Naive thymus-derived CD8-positive, alpha-beta T cell (primary cell): Measurements from ENCODE around the gene DHX58. TPM values are rescaled to one million over a fixed set of nuclear protein-coding genes. Genes with fewer than 3 reads are reported as not detected.

Experiments
- ATAC-seq, 2 donors: fragments of 150-1000 bp; cut with Tn5 transposase in 1 of 2; sonication (Bioruptor Pico), chemical (Tn5 transposase) in 1 of 2; 1 replicate in 1 of 2; 2 replicates in 1 of 2; pipeline ENCODE4 v1.10.0; 2021; ENCODE audit warnings: mild to moderate bottlenecking in 2 of 2, moderate library complexity in 2 of 2
- POLR2A ChIA-PET: fragments of 350-600 bp; sonication (Branson Sonifier 250); formaldehyde crosslinking; loops from one replicate; lab custom pipeline; 2021; ENCODE audit warnings: antibody characterized with exemption; lab: Charles Lee
- DNase-seq, 10 donors: peaks; one replicate each; pipeline versions ENCODE4 v3.0.0 to v3.0.0-alpha.2; 2020 to 2022
- H3K27ac Mint-ChIP-seq, 10 donors: one replicate each; pipeline ENCODE4 v1.8.0; 2020 to 2022; ENCODE audit warnings: mild to moderate bottlenecking in 10 of 10, mixed read lengths in 10 of 10, moderate library complexity in 4 of 10, inconsistent platforms in 1 of 10
- H3K27me3 Mint-ChIP-seq, 5 donors: one replicate each; pipeline ENCODE4 v1.8.0; 2021 to 2022; ENCODE audit warnings: mixed read lengths in 5 of 5
- H3K36me3 Mint-ChIP-seq, 3 donors: one replicate each; pipeline ENCODE4 v1.8.0; 2020 to 2022; ENCODE audit warnings: mixed read lengths in 3 of 3, mild to moderate bottlenecking in 2 of 3, inconsistent platforms in 1 of 3
- H3K4me1 Mint-ChIP-seq, 4 donors: one replicate each; pipeline ENCODE4 v1.8.0; 2021 to 2022; ENCODE audit warnings: mixed read lengths in 4 of 4
- H3K4me3 Mint-ChIP-seq, 10 donors: one replicate each; pipeline ENCODE4 v1.8.0; 2020 to 2022; ENCODE audit warnings: mild to moderate bottlenecking in 10 of 10, mixed read lengths in 10 of 10, moderate library complexity in 6 of 10, inconsistent platforms in 1 of 10
- H3K9me3 Mint-ChIP-seq, 9 donors: one replicate each; pipeline ENCODE4 v1.8.0; 2020 to 2022; ENCODE audit warnings: mixed read lengths in 9 of 9, mild to moderate bottlenecking in 3 of 9, inconsistent platforms in 1 of 9, moderate library complexity in 1 of 9
- polyA plus RNA-seq, 3 donors: library from polyadenylated mRNA; unstranded; fragments of 300-500 nt; fragmentation: Illumina TruSeq; gene quantifications; one replicate each; pipeline ENCODE4 v1.2.3, GENCODE V29; 2021
- total RNA-seq, 8 experiments: library from RNA in 2 of 8; stranded (reverse) in 2 of 8; gene quantifications; one replicate each; pipeline ENCODE4 v1.2.3 and lab custom pipeline; 2021 to 2026

The DHX58 gene
- total and polyA plus RNA-seq, 5 experiments from 2014 or later: 7.3 to 57.3 (median 21.7) TPM

DNA sequence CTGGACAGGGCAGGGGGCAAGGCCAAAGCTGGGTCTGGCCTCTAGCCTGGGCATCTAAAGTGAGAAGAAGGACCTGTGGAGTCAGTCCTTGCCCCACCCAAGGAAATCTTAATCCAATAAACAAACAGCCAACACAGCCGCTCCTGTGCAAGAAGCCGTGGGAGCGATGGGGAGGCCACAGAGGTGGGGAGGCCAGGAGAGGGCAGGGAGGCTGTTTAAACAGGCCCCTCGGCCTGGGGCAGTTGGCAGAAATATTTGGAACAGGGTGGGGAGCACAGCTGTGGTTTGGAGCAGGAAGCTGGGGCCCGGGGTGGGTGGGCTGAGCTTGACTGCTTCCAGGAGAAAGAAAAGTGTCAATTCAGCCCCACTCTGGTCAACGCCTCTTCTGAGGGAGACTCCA is 19.6 kb downstream of the DHX58 start:
- Mint-ChIP-seq H3K4me3 (no peak overlapping the region), H3K9me3 (no peaks in the 10 kb centered on the region), H3K27me3 (peaks cover 8 to 37% (median 14%) of the 10 kb centered on the region in 5 donors), H3K4me1 (peaks cover 5 to 6% (median 5%) of the 10 kb centered on the region in 4 donors), H3K27ac (no peak overlapping the region), H3K36me3 (no peaks in the 10 kb centered on the region)
- DNase-seq: no peak
- no peak for ATAC-seq
- POLR2A ChIA-PET: interaction anchor here (0.7 kb wide), 1 partner anchor 15 kb away, joined by 3 read pairs; no protein-coding TSS in a partner anchor

DNA sequence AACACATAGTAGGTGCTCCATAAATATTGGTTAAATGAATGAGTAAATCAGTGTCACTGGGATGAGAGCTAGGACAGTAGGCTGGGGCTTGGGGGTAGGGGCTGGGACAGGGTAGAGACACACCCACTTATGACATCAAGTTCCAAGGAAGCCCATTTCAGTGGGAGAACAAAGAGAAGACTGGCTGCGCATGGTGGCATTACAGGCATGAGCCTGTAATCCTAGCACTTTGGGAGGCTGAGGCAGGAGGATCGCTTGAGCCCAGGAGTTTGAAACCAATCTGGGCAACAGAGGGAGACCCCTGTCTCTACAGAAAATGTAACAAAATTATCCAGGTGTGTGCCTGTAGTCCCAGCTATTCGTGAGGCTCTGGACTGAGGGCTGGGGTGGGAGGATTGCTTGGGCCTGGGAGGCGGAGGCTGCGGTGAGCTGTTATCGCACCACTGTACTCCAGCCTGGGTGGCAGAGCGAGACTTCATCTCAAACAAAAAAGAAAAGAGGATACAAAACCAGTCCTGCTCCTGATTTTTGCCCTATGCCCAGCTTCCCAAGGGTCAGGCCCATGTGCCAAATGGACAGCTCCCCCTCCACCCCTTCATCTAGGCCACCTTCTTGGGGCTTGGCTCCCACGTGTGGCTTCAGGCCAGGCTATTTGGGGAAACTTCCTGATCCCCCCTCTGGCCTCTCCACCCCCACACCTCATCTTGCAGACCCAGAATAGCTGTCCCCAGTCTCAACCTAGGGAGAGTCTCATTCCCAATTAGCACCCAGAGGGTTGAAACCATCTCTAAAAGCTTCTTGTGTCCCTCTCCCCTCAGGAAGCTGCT is 21.3 kb downstream of the DHX58 start:
- POLR2A ChIA-PET: no interaction called here
- peaks cover 4 to 24% (median 10%) of the 10 kb centered on the region in 5 donors for H3K27me3 Mint-ChIP-seq

DNA sequence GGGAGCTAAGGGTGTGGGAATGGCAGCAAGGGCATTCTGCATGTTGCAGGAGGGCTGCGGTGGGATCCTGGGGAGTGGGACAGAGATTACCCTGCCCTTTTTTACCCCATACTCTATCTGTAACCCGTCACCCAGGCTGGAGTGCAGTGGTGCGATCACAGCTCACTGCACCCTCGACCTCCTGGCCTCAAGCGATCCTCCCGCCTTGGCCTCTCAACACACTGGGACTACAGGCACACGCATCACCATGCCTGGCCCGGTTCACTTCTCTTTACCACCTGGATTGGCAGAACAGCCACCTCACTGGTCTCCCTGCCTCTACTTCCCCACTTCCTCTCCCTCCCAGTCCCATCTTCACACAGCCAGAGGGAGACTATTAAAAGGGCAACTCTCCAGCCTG is 23.8 kb downstream of the DHX58 start:
- Mint-ChIP-seq H3K36me3 (no peaks in the 10 kb centered on the region), H3K27ac (no peak overlapping the region), H3K9me3 (no peaks in the 10 kb centered on the region), H3K27me3 (peaks cover 0 to 4% (median 2%) of the 10 kb centered on the region in 5 donors), H3K4me1 (no peaks in the 10 kb centered on the region), H3K4me3 (no peak overlapping the region)
- POLR2A ChIA-PET: no interaction called here
- DNase-seq (no peak), ATAC-seq (no peak)

More for the DNA sequence above, 21.3 kb downstream of the DHX58 start:
- H3K9me3 Mint-ChIP-seq: no peaks in the 10 kb centered on the region
- H3K36me3 Mint-ChIP-seq: no peaks in the 10 kb centered on the region
- no peaks in the 10 kb centered on the region for H3K4me1 Mint-ChIP-seq
- ATAC-seq: no peak
- DNase-seq: no peak
- no peak overlapping the region for H3K4me3 Mint-ChIP-seq
- peak overlapping the region in 1 of 10 donors; percentile 32 for H3K27ac Mint-ChIP-seq

DNA sequence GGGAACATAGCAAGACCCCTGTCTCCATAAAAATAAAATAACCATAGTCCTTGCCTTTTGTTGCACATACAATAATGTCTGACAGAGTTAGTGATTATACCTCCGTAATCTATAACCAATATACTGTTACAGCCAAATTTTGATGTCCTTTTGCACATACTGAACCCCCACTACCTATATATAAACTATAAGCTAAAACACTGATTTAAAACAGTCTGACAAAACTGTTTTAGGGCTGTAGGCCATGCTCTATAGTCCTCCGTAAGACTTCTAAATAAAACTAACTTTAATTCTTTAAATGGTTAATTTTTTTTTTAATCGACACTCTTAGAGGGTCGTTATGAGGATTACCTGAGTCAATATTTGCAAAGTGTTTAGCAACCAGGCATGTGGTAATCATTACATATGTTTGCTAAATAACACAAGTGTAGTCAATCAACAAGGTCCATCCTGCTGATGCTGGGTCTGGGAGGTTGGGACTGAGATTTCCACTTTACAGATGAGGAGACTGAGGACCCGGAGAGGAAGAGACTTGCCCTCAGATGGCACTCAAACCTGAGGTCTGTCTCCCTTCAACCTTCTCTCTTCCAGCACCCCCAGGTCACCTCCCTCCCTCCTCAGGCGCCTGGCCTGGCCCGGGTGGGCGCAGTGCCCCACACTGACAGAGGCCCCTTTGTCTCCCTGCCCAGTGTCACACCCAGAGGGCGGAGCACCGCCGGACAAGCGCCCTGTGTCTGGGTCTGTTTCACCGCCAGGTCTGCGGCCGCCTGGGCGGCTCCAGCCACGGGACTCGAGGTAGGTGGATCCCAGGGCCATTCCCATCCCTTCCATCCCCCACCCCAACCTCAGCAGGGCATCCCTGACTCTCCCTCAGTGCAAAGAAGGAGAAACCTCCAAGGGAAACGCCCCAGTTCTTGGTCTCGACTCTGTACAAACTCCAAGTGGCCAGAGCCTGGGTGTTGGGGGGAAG is 24.5 kb downstream of the DHX58 start:
- peaks cover 0 to 4% (median 0%) of the 10 kb centered on the region in 5 donors for H3K27me3 Mint-ChIP-seq
- no peak for ATAC-seq
- no peaks in the 10 kb centered on the region for H3K9me3 Mint-ChIP-seq
- H3K36me3 Mint-ChIP-seq: no peaks in the 10 kb centered on the region
- no peaks in the 10 kb centered on the region for H3K4me1 Mint-ChIP-seq
- POLR2A ChIA-PET: no interaction called here
- DNase-seq: no peak
- peak overlapping the region in 1 of 10 donors; percentile 55 for H3K27ac Mint-ChIP-seq
- H3K4me3 Mint-ChIP-seq: no peak overlapping the region

- POLR2A ChIA-PET: no interaction called here
- Mint-ChIP-seq H3K27me3 (peaks cover 0 to 4% (median 0%) of the 10 kb centered on the region in 5 donors), H3K27ac (peak overlapping the region in 1 of 10 donors; percentile 55), H3K36me3 (no peaks in the 10 kb centered on the region), H3K4me1 (no peaks in the 10 kb centered on the region), H3K4me3 (no peak overlapping the region), H3K9me3 (no peaks in the 10 kb centered on the region)
- ATAC-seq (no peak), DNase-seq (no peak)
Measured at GRCh38 chr17:42087042-42087701, 25.3 kb downstream of the DHX58 start.

GRCh38 chr17:42081516-42082129 is 30.9 kb downstream of the DHX58 start:
- POLR2A ChIA-PET: no interaction called here
- no peak overlapping the region for H3K27ac Mint-ChIP-seq
- no peaks in the 10 kb centered on the region for H3K27me3 Mint-ChIP-seq
- H3K4me3 Mint-ChIP-seq: no peak overlapping the region
- no peaks in the 10 kb centered on the region for H3K4me1 Mint-ChIP-seq
- no peaks in the 10 kb centered on the region for H3K9me3 Mint-ChIP-seq
- ATAC-seq (no peak), DNase-seq (no peak)
- no peaks in the 10 kb centered on the region for H3K36me3 Mint-ChIP-seq

- H3K36me3 Mint-ChIP-seq: no peaks in the 10 kb centered on the region
- POLR2A ChIA-PET: interaction anchor here (0.6 to 0.7 kb wide), 2 partner anchors 38 to 575 kb away, joined by 3 read pairs; no protein-coding TSS in a partner anchor
- H3K27ac Mint-ChIP-seq: no peak overlapping the region
- no peak for DNase-seq
- no peak overlapping the region for H3K4me3 Mint-ChIP-seq
- no peaks in the 10 kb centered on the region for H3K4me1 Mint-ChIP-seq
- no peak for ATAC-seq
- H3K9me3 Mint-ChIP-seq: no peaks in the 10 kb centered on the region
- no peaks in the 10 kb centered on the region for H3K27me3 Mint-ChIP-seq
Measured at GRCh38 chr17:42079541-42079940, 33.0 kb downstream of the DHX58 start.

DNA sequence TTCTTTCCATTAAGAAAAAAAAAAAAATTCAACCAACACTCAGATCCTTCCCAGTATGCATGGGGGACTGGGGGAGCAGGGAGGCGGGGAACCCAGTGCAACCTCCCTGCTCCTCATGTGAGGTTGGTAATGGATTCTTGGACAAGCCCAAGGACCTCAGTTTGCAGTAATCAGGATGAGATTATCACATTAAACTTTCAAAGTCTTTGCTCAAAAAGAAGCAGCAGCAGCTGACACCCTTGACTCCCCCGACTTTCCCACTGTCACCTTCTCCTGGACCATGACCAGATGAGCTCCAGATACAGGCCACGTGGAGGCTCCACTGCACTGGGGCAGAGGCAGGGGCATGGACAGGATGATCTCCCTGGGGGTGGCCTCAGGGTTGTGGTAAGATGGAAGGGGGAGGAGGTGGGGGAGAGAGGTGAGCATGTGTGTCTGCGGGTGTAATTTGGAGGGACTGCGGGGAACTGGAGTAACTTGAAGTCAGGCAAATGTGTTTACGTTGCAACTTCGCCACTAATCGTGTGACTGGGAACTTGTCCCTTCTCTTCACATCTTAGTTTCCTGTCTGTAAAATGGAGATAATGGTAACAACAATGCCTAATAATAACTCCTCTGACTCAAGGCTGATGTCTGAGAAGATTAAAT is 34.0 kb downstream of the DHX58 start:
- Mint-ChIP-seq H3K27me3 (peaks cover 0 to 10% (median 3%) of the 10 kb centered on the region in 5 donors), H3K36me3 (no peaks in the 10 kb centered on the region), H3K4me3 (no peak overlapping the region), H3K9me3 (no peaks in the 10 kb centered on the region), H3K27ac (no peak overlapping the region), H3K4me1 (peaks cover 0 to 4% (median 0%) of the 10 kb centered on the region in 4 donors)
- DNase-seq: no peak
- ATAC-seq: no peak
- POLR2A ChIA-PET: interaction anchor here (0.7 kb wide), 1 partner anchor 39 kb away, joined by 3 read pairs; no protein-coding TSS in a partner anchor

DNA sequence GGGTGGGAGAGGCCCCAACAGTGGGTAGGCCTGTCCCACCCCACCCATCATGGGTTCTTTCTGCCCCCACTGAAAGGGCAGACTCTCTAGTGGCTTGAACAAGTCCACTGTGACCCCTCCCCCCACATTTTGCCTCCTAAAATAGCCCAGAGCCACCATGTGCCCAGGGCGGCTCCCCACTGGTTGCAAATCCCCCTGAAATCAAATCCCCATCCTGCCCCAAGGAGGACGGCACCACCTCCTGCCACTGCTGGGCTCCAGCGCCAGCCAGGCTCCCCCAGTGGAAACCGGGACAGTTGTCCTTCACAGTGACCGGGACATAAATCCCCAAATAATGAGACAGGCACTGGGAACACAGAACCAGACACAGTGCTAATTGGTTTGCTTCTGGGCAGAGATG is 34.8 kb downstream of the DHX58 start:
- H3K4me3 Mint-ChIP-seq: no peak overlapping the region
- no peaks in the 10 kb centered on the region for H3K9me3 Mint-ChIP-seq
- H3K4me1 Mint-ChIP-seq: peaks cover 1 to 12% (median 3%) of the 10 kb centered on the region in 4 donors
- peaks cover 1 to 17% (median 5%) of the 10 kb centered on the region in 5 donors for H3K27me3 Mint-ChIP-seq
- no peaks in the 10 kb centered on the region for H3K36me3 Mint-ChIP-seq
- DNase-seq: no peak
- POLR2A ChIA-PET: no interaction called here
- no peak overlapping the region for H3K27ac Mint-ChIP-seq
- no peak for ATAC-seq

GRCh38 chr17:42076797-42077559 is 35.5 kb downstream of the DHX58 start:
- ATAC-seq (no peak), DNase-seq (no peak)
- Mint-ChIP-seq H3K4me1 (peaks cover 2 to 14% (median 5%) of the 10 kb centered on the region in 4 donors), H3K9me3 (no peaks in the 10 kb centered on the region), H3K4me3 (no peak overlapping the region), H3K36me3 (no peaks in the 10 kb centered on the region), H3K27me3 (peaks cover 1 to 18% (median 6%) of the 10 kb centered on the region in 5 donors), H3K27ac (peak overlapping the region in 1 of 10 donors; percentile 77)
- POLR2A ChIA-PET: no interaction called here

DNA sequence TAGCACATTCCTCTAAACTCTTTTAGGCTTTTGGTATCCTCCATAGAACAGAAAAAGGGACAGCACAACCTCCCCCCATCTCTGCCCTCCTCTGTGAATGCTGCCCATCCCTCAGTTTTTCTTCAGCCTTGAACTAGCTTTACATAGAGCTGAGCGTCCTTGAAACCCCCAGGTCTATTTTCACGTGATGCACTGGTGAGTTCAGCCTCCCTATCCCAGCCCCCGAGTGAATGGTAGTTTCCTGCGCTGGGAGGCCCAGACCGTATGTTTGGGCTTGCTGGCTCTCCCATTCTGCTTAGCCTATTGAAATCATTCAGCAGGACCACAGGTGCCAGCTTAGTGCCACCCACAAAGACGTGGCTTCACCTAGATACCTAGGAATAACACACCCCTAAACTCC is 36.7 kb downstream of the DHX58 start:
- no peak for DNase-seq
- Mint-ChIP-seq H3K4me3 (no peak overlapping the region), H3K27me3 (peaks cover 1 to 18% (median 7%) of the 10 kb centered on the region in 5 donors), H3K27ac (no peak overlapping the region), H3K4me1 (peaks cover 5 to 21% (median 8%) of the 10 kb centered on the region in 4 donors), H3K36me3 (no peaks in the 10 kb centered on the region), H3K9me3 (no peaks in the 10 kb centered on the region)
- no peak for ATAC-seq
- POLR2A ChIA-PET: no interaction called here
